Spleen (tissue), 11 donors: Measurements from ENCODE around the gene POLN. TPM values are rescaled to one million over a fixed set of nuclear protein-coding genes. Genes with fewer than 3 reads are reported as not detected.

Source experiments
- DNase-seq: peaks from one replicate; pipeline ENCODE4 v3.0.0-alpha.2; 2020
- H3K27ac ChIP-seq, 8 donors: fragments of 200-600 bp; sonication (generic) in 7 of 8; 1 replicate in 4 of 8; 2 replicates in 4 of 8; pipeline versions ENCODE4 v1.5.0 to v1.8.0; 2016 to 2021; ENCODE audit warnings: inconsistent platforms in 4 of 8, mild to moderate bottlenecking in 4 of 8, moderate library complexity in 1 of 8
- H3K27me3 ChIP-seq, 7 donors: fragments of 200-600 bp; sonication (generic) in 6 of 7; replicated peaks in 1 of 7; 1 replicate in 4 of 7; 2 replicates in 3 of 7; pipeline versions ENCODE4 v1.5.0 to v1.8.0; 2016 to 2021; ENCODE audit warnings: inconsistent platforms in 3 of 7, mild to moderate bottlenecking in 1 of 7
- H3K36me3 ChIP-seq, 6 donors: fragments of 200-600 bp; sonication (generic) in 5 of 6; 1 replicate in 4 of 6; 2 replicates in 2 of 6; pipeline versions ENCODE4 v1.5.0 to v1.8.0; 2016 to 2021; ENCODE audit warnings: inconsistent platforms in 2 of 6
- H3K4me1 ChIP-seq, 6 donors: fragments of 200-600 bp; sonication (generic) in 5 of 6; 1 replicate in 3 of 6; 2 replicates in 3 of 6; pipeline versions ENCODE4 v1.5.0 to v1.8.0; 2016 to 2021; ENCODE audit warnings: inconsistent platforms in 3 of 6
- H3K4me3 ChIP-seq, 8 donors: fragments of 200-600 bp; sonication (generic) in 7 of 8; 1 replicate in 4 of 8; 2 replicates in 4 of 8; pipeline versions ENCODE4 v1.5.0 to v1.8.0; 2016 to 2021; ENCODE audit warnings: inconsistent platforms in 4 of 8, mild to moderate bottlenecking in 4 of 8, moderate library complexity in 2 of 8
- H3K9me3 ChIP-seq, 8 donors: fragments of 200-600 bp; sonication (generic) in 7 of 8; 1 replicate in 4 of 8; 2 replicates in 4 of 8; pipeline versions ENCODE4 v1.5.0 to v1.8.0; 2016 to 2021; ENCODE audit warnings: inconsistent platforms in 4 of 8
- POLR2A ChIP-seq, 3 donors: fragments of 450-650 bp; IDR thresholded peaks; one replicate each; pipeline ENCODE4 v1.5.1; 2017; ENCODE audit warnings: antibody characterized with exemption in 3 of 3, mild to moderate bottlenecking in 1 of 3
- POLR2AphosphoS5 ChIP-seq, 3 donors: sonication (generic); formaldehyde crosslinking; IDR thresholded peaks; one replicate each; pipeline ENCODE4 v1.5.1; 2017; ENCODE audit warnings: antibody characterized with exemption in 3 of 3
- WGBS, 5 donors: extraction: QIAGEN DNeasy Blood & Tissue Kit in 3 of 5; methylation state at CpG; one replicate each; pipeline versions ENCODE4 v1.1.5 to v1.1.7; 2013 to 2018; 5-methylcytosine and 5-hydroxymethylcytosine counted together
- intact Hi-C: fragments of 100-400 bp; cut with DNase I; formaldehyde crosslinking; loops from one replicate; pipeline ENCODE4 v1.15.0; 2023; ENCODE audit warnings: low total_unique reads
- polyA plus RNA-seq, 3 donors: library from polyadenylated mRNA; stranded (reverse); fragments of 200-250 nt; gene quantifications; one replicate each; pipeline ENCODE4 v1.2.1, GENCODE V29; 2013
- total RNA-seq, 7 donors: library from RNA; depleted of rRNA in 3 of 7; stranded (reverse); fragments of >200 nt in 3 of 7; fragmentation: NEBNext Ultra II Directional in 4 of 7; extraction: Animal tissue kit (Norgen Biotek cat#: 25700) in 4 of 7; gene quantifications; one replicate each; pipeline versions ENCODE4 v1.1.0 to v1.2.1, GENCODE V29; 2016 to 2021
- TF ChIP-seq, protein P1 (sequence below), 11 experiments: fragments of 200-600 bp in 7 of 11; fragments of 450-650 bp in 4 of 11; sonication (generic) in 4 of 11; IDR thresholded peaks in 8 of 11; conservative IDR thresholded peaks in 3 of 11; 1 replicate in 7 of 11; 2 replicates in 4 of 11; pipeline versions ENCODE4 v1.4.0 to v1.8.0; 2016 to 2021; ENCODE audit warnings: antibody characterized with exemption in 11 of 11, inconsistent platforms in 4 of 11, mild to moderate bottlenecking in 1 of 11
- donor health status: healthy with polysubstance abuse.
- donor health status: DM: no; HTN: no; CAD: no; lungs with moderate emphysema.
- donor health status: DM: no; HTN: no; CAD: no.
- donor health status: Bipolar disorder and iron deficiency.
- donor health status: healthy.
- donor health status: DM: no; HTN: no; CAD: no.
- donor health status: DM: yes; HTN: yes; CAD: no.

POLN gene
- total and polyA plus RNA-seq, 10 donors, result 1.2 to 3.5 (median 2.5) TPM

DNA sequence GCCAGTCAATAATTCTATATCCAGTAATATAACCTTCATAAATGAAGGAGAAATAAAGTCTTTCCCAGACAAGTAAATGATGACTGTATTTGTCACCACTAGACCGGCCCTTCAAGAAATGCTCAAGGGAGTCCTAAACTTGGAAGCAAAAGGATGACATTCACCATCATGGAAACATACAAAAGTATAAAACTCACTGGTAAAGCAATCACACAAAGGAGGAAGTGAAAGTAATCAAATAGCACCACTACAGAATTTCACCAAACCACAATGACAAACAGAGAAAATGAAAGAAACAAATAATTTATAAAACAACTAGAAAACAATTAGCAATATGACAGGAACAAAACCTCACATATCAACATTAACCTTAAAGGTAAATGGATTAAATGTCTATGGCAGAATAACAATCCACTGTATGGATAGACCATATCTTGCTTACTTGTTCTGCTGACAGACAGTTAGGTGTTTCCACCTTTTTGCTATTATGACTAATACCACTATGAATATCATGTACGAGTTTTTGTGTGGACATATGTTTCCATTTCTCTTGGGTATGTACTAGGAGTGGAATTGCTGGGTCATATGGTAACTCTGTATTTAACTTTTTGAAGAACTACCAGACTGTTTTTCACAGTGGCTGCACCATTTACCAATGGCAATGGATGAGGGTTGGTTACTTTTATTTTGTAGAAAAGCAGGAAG lies 137.9 kb downstream of the POLN start:
- Histone ChIP-seq H3K9me3 (peaks cover 0 to 51% (median 39%) of the 10 kb centered on the region in 8 donors), H3K27me3 (peaks cover 0 to 69% (median 0%) of the 10 kb centered on the region in 7 donors), H3K36me3 (no peaks in the 10 kb centered on the region), H3K4me1 (no peaks in the 10 kb centered on the region), H3K4me3 (no peak overlapping the region), H3K27ac (no peak overlapping the region)
- no peak for TF ChIP-seq POLR2A (IDR thresholded peaks at IDR 0.05)
- no peak for TF ChIP-seq POLR2AphosphoS5 (IDR thresholded peaks at IDR 0.05)
- TF ChIP-seq, protein P1, sequence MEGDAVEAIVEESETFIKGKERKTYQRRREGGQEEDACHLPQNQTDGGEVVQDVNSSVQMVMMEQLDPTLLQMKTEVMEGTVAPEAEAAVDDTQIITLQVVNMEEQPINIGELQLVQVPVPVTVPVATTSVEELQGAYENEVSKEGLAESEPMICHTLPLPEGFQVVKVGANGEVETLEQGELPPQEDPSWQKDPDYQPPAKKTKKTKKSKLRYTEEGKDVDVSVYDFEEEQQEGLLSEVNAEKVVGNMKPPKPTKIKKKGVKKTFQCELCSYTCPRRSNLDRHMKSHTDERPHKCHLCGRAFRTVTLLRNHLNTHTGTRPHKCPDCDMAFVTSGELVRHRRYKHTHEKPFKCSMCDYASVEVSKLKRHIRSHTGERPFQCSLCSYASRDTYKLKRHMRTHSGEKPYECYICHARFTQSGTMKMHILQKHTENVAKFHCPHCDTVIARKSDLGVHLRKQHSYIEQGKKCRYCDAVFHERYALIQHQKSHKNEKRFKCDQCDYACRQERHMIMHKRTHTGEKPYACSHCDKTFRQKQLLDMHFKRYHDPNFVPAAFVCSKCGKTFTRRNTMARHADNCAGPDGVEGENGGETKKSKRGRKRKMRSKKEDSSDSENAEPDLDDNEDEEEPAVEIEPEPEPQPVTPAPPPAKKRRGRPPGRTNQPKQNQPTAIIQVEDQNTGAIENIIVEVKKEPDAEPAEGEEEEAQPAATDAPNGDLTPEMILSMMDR (IDR thresholded peaks at IDR 0.05 in 8 of 11, conservative IDR thresholded peaks at IDR 0.05 in 3 of 11), result no peak
- intact Hi-C loops, result no loop called here
- DNase-seq, result no peak
- 64 to 82% (median 72%) methylated on average over 2 of the region's 2 CpGs for WGBS, 5 donors

DNA sequence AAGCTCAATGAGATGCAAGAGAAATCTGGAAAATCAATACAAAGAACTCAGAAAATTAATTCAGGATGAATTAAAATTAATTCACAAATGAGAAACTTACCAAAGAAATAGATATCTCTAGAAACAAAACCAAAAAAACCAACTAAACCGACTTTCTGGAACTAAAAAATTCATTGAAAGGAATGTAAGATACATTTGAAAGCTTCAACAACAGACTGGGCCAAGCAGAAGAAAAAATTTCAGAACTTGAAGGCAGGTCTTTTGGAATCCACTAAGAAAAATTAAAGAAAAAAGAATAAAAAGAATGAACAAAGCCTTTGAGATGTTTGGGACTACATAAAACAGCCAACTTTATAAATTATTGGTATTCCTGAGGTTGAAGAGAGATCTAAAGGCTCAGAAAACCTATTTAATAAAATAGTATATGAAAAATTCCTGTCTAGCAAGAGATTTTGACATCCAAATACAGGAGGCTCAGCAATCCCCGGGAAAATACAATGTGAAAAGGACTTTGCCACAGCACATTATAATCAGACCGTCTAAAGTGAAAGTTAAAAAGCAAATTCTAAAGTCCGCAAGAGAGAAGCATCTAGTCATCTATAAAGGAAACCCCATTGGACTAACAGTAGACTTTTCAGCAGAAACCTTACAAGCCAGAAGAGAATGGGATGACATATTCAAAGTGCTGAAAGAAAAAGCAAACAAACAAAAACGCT lies 138.6 kb downstream of the POLN start:
- H3K4me1 ChIP-seq, result no peaks in the 10 kb centered on the region
- H3K27ac ChIP-seq, result no peak overlapping the region
- peaks cover 0 to 51% (median 39%) of the 10 kb centered on the region in 8 donors for H3K9me3 ChIP-seq
- no peak for DNase-seq
- WGBS, 5 donors, result 83 to 95% (median 95%) methylated on average over 5 of the region's 5 CpGs
- H3K36me3 ChIP-seq, result no peaks in the 10 kb centered on the region
- TF ChIP-seq, protein P1 (IDR thresholded peaks at IDR 0.05 in 8 of 11, conservative IDR thresholded peaks at IDR 0.05 in 3 of 11), result no peak
- no peak for TF ChIP-seq POLR2A (IDR thresholded peaks at IDR 0.05)
- no peak for TF ChIP-seq POLR2AphosphoS5 (IDR thresholded peaks at IDR 0.05)
- intact Hi-C loops, result no loop called here
- peaks cover 0 to 69% (median 0%) of the 10 kb centered on the region in 7 donors for H3K27me3 ChIP-seq
- H3K4me3 ChIP-seq, result no peak overlapping the region

DNA sequence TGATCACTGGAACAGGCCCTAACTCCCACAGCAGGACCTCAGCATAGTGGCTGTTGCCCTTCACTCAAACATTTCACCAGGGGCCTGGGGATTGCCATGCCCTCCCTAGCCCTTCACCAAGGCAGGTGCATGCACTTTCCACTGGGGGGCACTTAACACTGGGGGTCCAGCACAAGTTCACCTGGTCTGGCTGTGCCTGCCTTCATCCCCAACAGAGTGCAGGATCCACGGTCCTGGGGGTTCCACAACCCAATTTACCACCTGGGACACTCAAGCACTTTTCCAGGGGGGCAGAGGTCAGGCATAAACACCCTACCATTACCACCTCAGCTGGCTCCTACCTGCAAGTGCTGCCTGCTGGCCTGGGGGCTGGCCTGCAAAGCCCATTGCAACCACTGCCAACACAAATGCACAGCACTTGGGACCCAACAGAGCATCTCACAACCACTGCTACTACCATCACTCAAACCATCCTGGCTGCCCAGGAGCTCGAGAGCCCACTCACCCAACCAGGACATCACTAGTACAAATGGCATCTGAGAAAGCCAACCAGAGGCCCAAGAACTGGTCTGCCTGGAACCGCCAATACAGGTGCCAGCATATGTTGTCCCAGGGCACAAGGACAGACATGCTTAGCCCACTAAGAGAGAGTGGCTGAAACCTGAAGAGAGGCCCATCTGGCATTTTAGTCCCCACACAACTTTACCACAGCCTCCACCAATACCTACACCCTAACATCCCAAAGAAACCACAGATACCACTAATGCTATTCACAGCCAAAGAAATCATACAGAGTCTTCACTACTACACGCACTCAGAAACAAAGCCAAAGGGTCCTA lies 139.7 kb downstream of the POLN start:
- intact Hi-C loops, result no loop called here
- Histone ChIP-seq H3K4me1 (no peaks in the 10 kb centered on the region), H3K36me3 (no peaks in the 10 kb centered on the region), H3K27me3 (peaks cover 0 to 69% (median 0%) of the 10 kb centered on the region in 7 donors), H3K9me3 (peaks cover 0 to 54% (median 42%) of the 10 kb centered on the region in 8 donors), H3K4me3 (no peak overlapping the region), H3K27ac (no peak overlapping the region)
- no peak for DNase-seq
- 71 to 86% (median 80%) methylated on average over 3 to 4 of the region's 4 CpGs for WGBS, 5 donors
- TF ChIP-seq, protein P1 (IDR thresholded peaks at IDR 0.05 in 8 of 11, conservative IDR thresholded peaks at IDR 0.05 in 3 of 11), result no peak
- no peak for TF ChIP-seq POLR2AphosphoS5 (IDR thresholded peaks at IDR 0.05)
- TF ChIP-seq POLR2A (IDR thresholded peaks at IDR 0.05), result no peak
